GM12878 (cell line): Measurements from ENCODE around the gene SIK3. TPM values are rescaled to one million over a fixed set of nuclear protein-coding genes. Genes with fewer than 3 reads are reported as not detected.

Experiments used
- ATAC-seq: fragments of 200-7000 bp; cut with Tn5 transposase; 3 replicates; pipeline ENCODE4 v1.9.1; 2020; ENCODE audit warnings: mild to moderate bottlenecking, moderate library complexity
- BruUV-seq: library from RNA; stranded (reverse); fragments of 400-500 nt; replicated peaks from 2 replicates; lab custom pipeline; 2021; lab: Mats Ljungman, UMichigan
- CTCF ChIA-PET: fragments of 300-600 bp; sonication (Branson Sonifier 250); formaldehyde crosslinking; extraction: SDS; loops from one replicate; lab custom pipeline; 2021; ENCODE audit warnings: inconsistent platforms; lab: Yijun Ruan, JAX
- POLR2A ChIA-PET: fragments of 350-600 bp; formaldehyde crosslinking; extraction: SDS; loops from one replicate; lab custom pipeline; 2021; ENCODE audit warnings: inconsistent platforms; lab: Charles Lee
- RAD21 ChIA-PET: fragments of 300-600 bp; sonication (Branson Sonifier 250); formaldehyde crosslinking; loops from one replicate; lab custom pipeline; 2023; ENCODE audit warnings: antibody characterized with exemption; ENCODE audit not compliant: unreplicated experiment; lab: Charles Lee
- SMC1A ChIA-PET: fragments of 300-600 bp; sonication (Branson Sonifier 250); formaldehyde crosslinking; loops from one replicate; lab custom pipeline; 2023; ENCODE audit not compliant: unreplicated experiment, uncharacterized antibody; lab: Charles Lee
- DNase-seq: peaks from one replicate; pipeline ENCODE4 v3.0.0-alpha.2; 2011; ENCODE audit warnings: low read depth, low spot score
- FAIRE-seq: peaks from 3 replicates; lab custom pipeline; 2011; peaks lifted over from hg19 to GRCh38; lab: Jason Lieb, UNC
- H2AFZ ChIP-seq: 2 replicates; pipeline ENCODE4 v1.6.0; 2011; ENCODE audit warnings: low read depth, low read length, control low read depth; ENCODE audit not compliant: control insufficient read depth
- H3K27ac ChIP-seq: 2 replicates; pipeline ENCODE4 v1.5.1; 2011; ENCODE audit warnings: control low read depth; ENCODE audit not compliant: control insufficient read depth, insufficient read depth
- H3K27me3 ChIP-seq, 2 experiments: replicated peaks in 1 of 2; 2 replicates each; pipeline versions ENCODE4 v1.6.0 to v1.6.1; 2011; ENCODE audit warnings: low read length in 1 of 2; ENCODE audit not compliant: control insufficient read depth in 2 of 2, insufficient read depth in 2 of 2
- H3K36me3 ChIP-seq, 2 experiments: 2 replicates each; pipeline ENCODE4 v1.5.1; 2011; ENCODE audit warnings: low read length in 1 of 2; ENCODE audit not compliant: control insufficient read depth in 2 of 2, insufficient read depth in 2 of 2
- H3K4me1 ChIP-seq: 2 replicates; pipeline ENCODE4 v1.6.1; 2011; ENCODE audit warnings: mild to moderate bottlenecking, low read length, moderate library complexity, mixed read lengths; ENCODE audit not compliant: control insufficient read depth, insufficient read depth
- H3K4me2 ChIP-seq: 2 replicates; pipeline ENCODE4 v1.6.0; 2011; ENCODE audit warnings: control low read depth; ENCODE audit not compliant: control insufficient read depth, insufficient read depth
- H3K4me3 ChIP-seq: fragments of 200-600 bp; sonication (generic); 2 replicates; pipeline ENCODE4 v1.5.1; 2016
- H3K79me2 ChIP-seq: 2 replicates; pipeline ENCODE4 v1.6.0; 2011; ENCODE audit warnings: low read length; ENCODE audit not compliant: control insufficient read depth, insufficient read depth
- H3K9ac ChIP-seq: 2 replicates; pipeline ENCODE4 v1.8.0; 2011; ENCODE audit warnings: low read length, control low read depth, mixed read lengths; ENCODE audit not compliant: control insufficient read depth, insufficient read depth
- H3K9me3 ChIP-seq: replicated peaks from 3 replicates; pipeline ENCODE4 v1.5.1; 2011; ENCODE audit warnings: mild to moderate bottlenecking, low read length; ENCODE audit not compliant: control insufficient read depth, insufficient read depth
- H4K20me1 ChIP-seq: 2 replicates; pipeline ENCODE4 v1.6.0; 2011; ENCODE audit not compliant: control insufficient read depth, insufficient read depth
- E2F4 ChIP-seq: IDR thresholded peaks from 2 replicates; pipeline ENCODE4 v1.6.1; 2012; ENCODE audit warnings: low read depth, low read length, improper control_type of control experiment
- MTA3 ChIP-seq: IDR thresholded peaks from 2 replicates; pipeline ENCODE4 v1.6.1; 2012; ENCODE audit warnings: low read length, inconsistent platforms, borderline replicate concordance
- NBN ChIP-seq: fragments of 450-650 bp; IDR thresholded peaks from 2 replicates; pipeline ENCODE4 v1.6.1; 2016
- NFIC ChIP-seq: IDR thresholded peaks from 2 replicates; pipeline ENCODE4 v1.6.1; 2012; ENCODE audit warnings: low read depth, mild to moderate bottlenecking, inconsistent platforms, low read length, moderate library complexity
- NFXL1 ChIP-seq: fragments of 450-650 bp; IDR thresholded peaks from 2 replicates; pipeline ENCODE4 v1.6.1; 2017; ENCODE audit warnings: antibody characterized with exemption, mild to moderate bottlenecking, borderline replicate concordance
- PAX8 ChIP-seq: fragments of 450-650 bp; IDR thresholded peaks from 2 replicates; pipeline ENCODE4 v1.6.1; 2017; ENCODE audit warnings: mild to moderate bottlenecking, moderate library complexity
- REST ChIP-seq: IDR thresholded peaks from 2 replicates; pipeline ENCODE4 v1.6.1; 2012; ENCODE audit warnings: mild to moderate bottlenecking, low read depth, low read length
- SUZ12 ChIP-seq: fragments of 200-600 bp; sonication (generic); IDR thresholded peaks from one replicate; pipeline ENCODE4 v1.6.1; 2018; ENCODE audit warnings: antibody characterized with exemption, mild to moderate bottlenecking; ENCODE audit not compliant: unreplicated experiment
- ZNF274 ChIP-seq: IDR thresholded peaks from one replicate; pipeline ENCODE4 v1.8.0; 2011; ENCODE audit not compliant: insufficient read length, insufficient read depth
- ZSCAN29 ChIP-seq: fragments of 450-650 bp; IDR thresholded peaks from 2 replicates; pipeline ENCODE4 v1.6.1; 2017; ENCODE audit warnings: mild to moderate bottlenecking, moderate library complexity
- WGBS: methylation state at CpG from one replicate; pipeline ENCODE4 v1.1.6; 2016; ENCODE audit warnings: low lambda C conversion rate; ENCODE audit not compliant: insufficient replicate concordance, insufficient coverage; ENCODE audit errors: missing lambda C conversion rate; 5-methylcytosine and 5-hydroxymethylcytosine counted together
- in situ Hi-C: fragments of 300-500 bp; cut with MboI; formaldehyde crosslinking; loops from 9 replicates; pipeline ENCODE4 v1.14.3; 2018; ENCODE audit warnings: mixed read lengths
- intact Hi-C: fragments of 100-400 bp; cut with micrococcal nuclease; formaldehyde crosslinking; loops from one replicate; pipeline ENCODE4 v1.14.2; 2022; ENCODE audit not compliant: unreplicated experiment
- polyA plus RNA-seq, 11 experiments: library from polyadenylated mRNA; depleted of rRNA in 4 of 11; unstranded in 6 of 11; stranded (reverse) in 5 of 11; fragments of >200 nt; fragmentation: Nextera tagmentation in 4 of 11; fragmentation: Illumina TruSeq in 1 of 11; extraction: Ambion mirVana in 4 of 11; extraction: Trizol in 1 of 11; gene quantifications; 1 replicate in 1 of 11; 2 replicates in 10 of 11; pipeline versions ENCODE4 v1.2.1 to v1.2.3, GENCODE V29; 2011 to 2016; ENCODE audit warnings: inconsistent platforms in 2 of 11, missing spikeins in 2 of 11, low read depth in 1 of 11
- total RNA-seq, 4 experiments: library from RNA; depleted of rRNA in 3 of 4; stranded (reverse); fragments of >200 nt in 3 of 4; fragmentation: Illumina TruSeq in 1 of 4; extraction: Trizol in 1 of 4; gene quantifications; 2 replicates each; pipeline versions ENCODE4 v1.2.1 to v1.2.3, GENCODE V29; 2013 to 2021

The SIK3 gene
- total and polyA plus RNA-seq, 10 of the 15 experiments (the other 5 are each of a cell fraction or from before 2014, with no cell fraction given): 2.5 to 31.9 (median 11.1) TPM

- Histone ChIP-seq H3K4me2 (no peak overlapping the region), H2AFZ (no peak overlapping the region), H3K4me1 (peaks cover 13% of the 10 kb centered on the region), H3K27ac (no peak overlapping the region), H4K20me1 (no peaks in the 10 kb centered on the region; the same call in 1 of the 2 replicates), H3K79me2 (peaks cover 21% of the 10 kb centered on the region), H3K9ac (no peak overlapping the region), H3K4me3 (no peak overlapping the region), H3K27me3 (no peaks in the 10 kb centered on the region)
- in situ Hi-C loops (no loop called here), intact Hi-C loops (no loop called here)
- no peak for FAIRE-seq
- ChIA-PET SMC1A (interaction anchor here (0.8 to 2.1 kb wide), 7 partner anchors 10 to 155 kb away, joined by 3 to 5 read pairs (median 3); no protein-coding TSS in a partner anchor), RAD21 (interaction anchor here (0.6 to 0.9 kb wide), 3 partner anchors 19 to 310 kb away, joined by 3 to 5 read pairs (median 3); no protein-coding TSS in a partner anchor), CTCF (interaction anchor here (0.8 to 1.0 kb wide), 2 partner anchors 58 to 164 kb away, joined by 3 read pairs; no protein-coding TSS in a partner anchor), POLR2A (interaction anchor here (0.7 kb wide), 1 partner anchor 10 kb away, joined by 3 read pairs; no protein-coding TSS in a partner anchor)
- 91% methylated on average over 7 of the region's 7 CpGs for WGBS
- TF ChIP-seq NFIC (no peak), E2F4 (no peak)
- TF ChIP-seq, all 136 proteins: peak for 0
- ATAC-seq: no peak
- DNase-seq: no peak
- no TSS peak for BruUV-seq
- no peaks in the 10 kb centered on the region; the same call in 2 of the 3 replicates for H3K9me3 ChIP-seq
- no peaks in the 10 kb centered on the region; a peak in 1 of 4 replicates for H3K36me3 ChIP-seq
Observed at GRCh38 chr11:117044287-117045035, 53.8 kb downstream of the SIK3 start.

- BruUV-seq: no TSS peak
- Histone ChIP-seq H4K20me1 (no peaks in the 10 kb centered on the region; the same call in 1 of the 2 replicates), H3K4me1 (peaks cover 21% of the 10 kb centered on the region), H3K27me3 (no peaks in the 10 kb centered on the region), H3K27ac (no peak overlapping the region), H2AFZ (no peak overlapping the region), H3K79me2 (peaks cover 25% of the 10 kb centered on the region), H3K4me2 (no peak overlapping the region), H3K36me3 (no peaks in the 10 kb centered on the region; a peak in 1 of 4 replicates), H3K4me3 (no peak overlapping the region), H3K9me3 (no peaks in the 10 kb centered on the region; the same call in 2 of the 3 replicates), H3K9ac (no peak overlapping the region)
- FAIRE-seq: no peak
- no peak for ATAC-seq
- ChIA-PET CTCF (interaction anchor here (0.7 to 1.8 kb wide), 4 partner anchors 8 to 80 kb away, joined by 3 to 5 read pairs (median 3); no protein-coding TSS in a partner anchor), SMC1A (interaction anchor here (0.7 to 1.0 kb wide), 4 partner anchors 11 to 60 kb away, joined by 3 read pairs; no protein-coding TSS in a partner anchor), RAD21 (interaction anchor here (1.0 kb wide), 1 partner anchor 22 kb away, joined by 3 read pairs; no protein-coding TSS in a partner anchor), POLR2A (no interaction called here)
- DNase-seq: no peak
- WGBS: 99% methylated on average over 3 of the region's 3 CpGs
- intact Hi-C loops (no loop called here), in situ Hi-C loops (no loop called here)
- TF ChIP-seq SUZ12 (no peak), MTA3 (no peak), PAX8 (no peak), NFXL1 (no peak), ZSCAN29 (no peak), NBN (no peak), REST (no peak), ZNF274 (no peak)
Observed at GRCh38 chr11:117042689-117043088, 55.5 kb downstream of the SIK3 start.
